IMR-90 (cell line): Measurements from ENCODE around the gene IRAK1.

Source experiments
- MAZ ChIP-seq: IDR thresholded peaks from 2 replicates; pipeline ENCODE4 v1.6.1; 2012; ENCODE audit warnings: low read depth, mild to moderate bottlenecking, low read length, improper control_type of control experiment, moderate library complexity, borderline replicate concordance
- TF ChIP-seq, protein P1 (sequence below): conservative IDR thresholded peaks from 2 replicates; pipeline ENCODE4 v1.5.1; 2012; ENCODE audit warnings: mild to moderate bottlenecking, low read depth, low read length, improper control_type of control experiment

DNA sequence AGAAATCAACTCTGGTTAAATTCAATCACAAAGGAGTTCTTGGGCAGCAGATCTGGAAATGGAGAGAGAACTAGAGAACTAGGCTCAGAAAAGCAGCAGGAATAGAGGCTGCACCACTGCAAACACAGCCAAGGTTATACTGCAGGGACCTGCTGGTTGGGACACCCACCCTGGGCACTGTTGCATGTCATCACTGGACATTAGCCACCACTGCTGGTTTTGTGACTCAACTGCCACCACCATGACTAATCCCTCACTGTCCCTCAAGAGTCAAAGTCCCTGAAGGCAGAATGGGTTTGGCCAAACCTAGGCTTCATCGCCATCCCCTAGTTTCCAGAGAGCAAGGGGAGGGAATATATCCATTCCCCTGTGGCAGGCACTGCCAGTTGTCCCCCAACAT is 38.1 kb upstream of the IRAK1 start:
- TF ChIP-seq, protein P1, sequence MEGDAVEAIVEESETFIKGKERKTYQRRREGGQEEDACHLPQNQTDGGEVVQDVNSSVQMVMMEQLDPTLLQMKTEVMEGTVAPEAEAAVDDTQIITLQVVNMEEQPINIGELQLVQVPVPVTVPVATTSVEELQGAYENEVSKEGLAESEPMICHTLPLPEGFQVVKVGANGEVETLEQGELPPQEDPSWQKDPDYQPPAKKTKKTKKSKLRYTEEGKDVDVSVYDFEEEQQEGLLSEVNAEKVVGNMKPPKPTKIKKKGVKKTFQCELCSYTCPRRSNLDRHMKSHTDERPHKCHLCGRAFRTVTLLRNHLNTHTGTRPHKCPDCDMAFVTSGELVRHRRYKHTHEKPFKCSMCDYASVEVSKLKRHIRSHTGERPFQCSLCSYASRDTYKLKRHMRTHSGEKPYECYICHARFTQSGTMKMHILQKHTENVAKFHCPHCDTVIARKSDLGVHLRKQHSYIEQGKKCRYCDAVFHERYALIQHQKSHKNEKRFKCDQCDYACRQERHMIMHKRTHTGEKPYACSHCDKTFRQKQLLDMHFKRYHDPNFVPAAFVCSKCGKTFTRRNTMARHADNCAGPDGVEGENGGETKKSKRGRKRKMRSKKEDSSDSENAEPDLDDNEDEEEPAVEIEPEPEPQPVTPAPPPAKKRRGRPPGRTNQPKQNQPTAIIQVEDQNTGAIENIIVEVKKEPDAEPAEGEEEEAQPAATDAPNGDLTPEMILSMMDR = no peak
- no peak for TF ChIP-seq MAZ
